Fibroblast of pulmonary artery (primary cell): ENCODE data around the gene RAB3B.

ENCODE experiments used
- DNase-seq: peaks from one replicate; pipeline ENCODE4 v3.0.0-alpha.2; 2010; ENCODE audit warnings: low read depth
- H3K4me3 ChIP-seq: replicated peaks from 2 replicates; pipeline ENCODE4 v1.5.1; 2011; ENCODE audit warnings: low read depth, mild to moderate bottlenecking, control low read depth, low read length, moderate library complexity
- TF ChIP-seq, protein P1 (sequence below): IDR thresholded peaks from 2 replicates; pipeline ENCODE4 v1.5.1; 2011; ENCODE audit warnings: mild to moderate bottlenecking, control low read depth, low read length, inconsistent platforms; ENCODE audit errors: missing control alignments

Gene RAB3B

DNA sequence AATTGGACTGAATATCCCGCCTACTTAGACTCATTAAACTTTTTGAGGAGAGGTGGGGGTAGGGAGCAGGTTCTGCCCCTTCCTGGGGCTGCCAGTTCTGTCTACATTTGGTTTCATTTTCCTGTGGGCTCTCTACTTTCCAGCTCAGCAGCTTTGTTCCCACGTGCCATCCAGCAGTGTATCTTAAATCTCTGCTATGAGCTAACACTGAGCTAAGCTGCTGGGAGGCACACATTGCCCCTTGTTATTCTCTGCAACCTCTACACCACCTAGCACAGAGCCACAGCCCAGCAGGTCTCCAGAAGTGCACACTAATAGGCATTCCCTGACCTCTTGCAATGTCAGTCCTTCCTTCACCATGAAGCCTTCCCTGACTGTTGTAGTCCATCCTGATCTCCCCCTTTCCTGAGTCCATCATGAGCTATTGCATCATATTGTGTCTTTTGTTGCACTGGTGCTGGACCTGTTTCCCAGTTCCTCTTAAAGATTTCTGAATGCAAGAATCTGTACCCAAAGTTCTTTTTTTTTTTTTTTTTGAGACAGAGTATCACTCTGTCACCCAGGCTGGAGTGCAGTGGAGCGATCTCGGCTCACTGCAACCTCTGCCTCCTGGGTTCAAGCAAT, 83.3 kb downstream of the RAB3B start:
- TF ChIP-seq, protein P1, sequence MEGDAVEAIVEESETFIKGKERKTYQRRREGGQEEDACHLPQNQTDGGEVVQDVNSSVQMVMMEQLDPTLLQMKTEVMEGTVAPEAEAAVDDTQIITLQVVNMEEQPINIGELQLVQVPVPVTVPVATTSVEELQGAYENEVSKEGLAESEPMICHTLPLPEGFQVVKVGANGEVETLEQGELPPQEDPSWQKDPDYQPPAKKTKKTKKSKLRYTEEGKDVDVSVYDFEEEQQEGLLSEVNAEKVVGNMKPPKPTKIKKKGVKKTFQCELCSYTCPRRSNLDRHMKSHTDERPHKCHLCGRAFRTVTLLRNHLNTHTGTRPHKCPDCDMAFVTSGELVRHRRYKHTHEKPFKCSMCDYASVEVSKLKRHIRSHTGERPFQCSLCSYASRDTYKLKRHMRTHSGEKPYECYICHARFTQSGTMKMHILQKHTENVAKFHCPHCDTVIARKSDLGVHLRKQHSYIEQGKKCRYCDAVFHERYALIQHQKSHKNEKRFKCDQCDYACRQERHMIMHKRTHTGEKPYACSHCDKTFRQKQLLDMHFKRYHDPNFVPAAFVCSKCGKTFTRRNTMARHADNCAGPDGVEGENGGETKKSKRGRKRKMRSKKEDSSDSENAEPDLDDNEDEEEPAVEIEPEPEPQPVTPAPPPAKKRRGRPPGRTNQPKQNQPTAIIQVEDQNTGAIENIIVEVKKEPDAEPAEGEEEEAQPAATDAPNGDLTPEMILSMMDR, result no peak
- no peak overlapping the region for H3K4me3 ChIP-seq
- peak; percentile 39 for DNase-seq

DNA sequence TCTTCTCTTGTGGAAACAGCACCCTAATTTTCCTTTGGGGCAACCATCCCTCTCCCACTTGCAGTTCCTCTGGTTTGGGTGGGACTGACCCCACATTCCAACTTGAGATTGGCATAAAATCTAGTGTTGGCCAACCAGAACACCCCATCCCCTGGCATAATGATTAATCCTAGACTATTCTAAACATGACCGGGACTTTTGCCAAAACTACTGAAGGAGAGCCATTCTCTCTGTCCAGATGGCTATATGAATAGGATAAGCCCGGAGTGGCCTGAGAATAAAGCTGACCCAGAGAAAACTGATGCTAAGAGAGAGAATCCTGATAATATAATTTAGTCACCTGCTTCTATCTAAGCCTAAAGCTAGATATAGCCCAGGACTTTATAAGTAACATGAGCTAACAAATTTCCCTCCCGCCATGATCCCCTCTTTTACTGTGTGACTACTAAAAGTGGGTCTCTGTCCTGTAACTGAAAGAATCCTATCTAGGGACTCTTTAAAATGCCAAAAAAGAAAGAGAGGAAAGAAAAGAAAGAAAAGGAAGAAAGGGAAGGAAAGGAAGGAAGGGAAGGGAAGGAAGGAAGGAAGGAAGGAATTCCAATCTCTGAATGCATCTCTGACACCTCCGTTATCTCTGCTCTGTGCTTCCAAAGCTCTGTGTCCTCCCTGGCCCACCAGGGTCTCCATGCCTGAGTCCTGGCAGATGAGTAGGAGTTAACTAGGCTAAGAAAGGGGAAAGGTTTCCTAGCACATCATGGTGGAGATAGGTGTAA, 84.0 kb downstream of the RAB3B start:
- no peak overlapping the region for H3K4me3 ChIP-seq
- peak; percentile 64 for DNase-seq
- TF ChIP-seq, protein P1, result no peak

DNA sequence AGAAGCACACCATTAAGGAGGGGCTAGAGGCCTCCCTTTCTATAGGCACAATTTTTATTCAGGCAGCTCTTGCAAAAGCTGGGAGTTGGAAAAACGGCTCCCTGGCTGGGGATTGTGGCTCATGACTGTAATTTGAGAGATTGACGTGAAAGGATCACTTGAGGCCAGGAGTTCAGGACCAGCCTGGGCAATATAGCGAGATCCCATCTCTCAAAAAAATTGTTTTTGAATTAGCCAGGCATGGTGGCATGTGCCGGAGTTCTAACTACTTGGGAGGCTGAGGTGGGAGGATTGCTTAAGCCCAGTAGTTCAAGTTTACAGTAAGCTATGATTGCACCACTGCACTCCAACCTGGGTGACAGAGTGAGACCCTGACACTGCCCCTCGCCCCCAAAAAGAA, 88.0 kb downstream of the RAB3B start:
- no peak for DNase-seq
- TF ChIP-seq, protein P1, result no peak
- H3K4me3 ChIP-seq, result no peak overlapping the region

DNA sequence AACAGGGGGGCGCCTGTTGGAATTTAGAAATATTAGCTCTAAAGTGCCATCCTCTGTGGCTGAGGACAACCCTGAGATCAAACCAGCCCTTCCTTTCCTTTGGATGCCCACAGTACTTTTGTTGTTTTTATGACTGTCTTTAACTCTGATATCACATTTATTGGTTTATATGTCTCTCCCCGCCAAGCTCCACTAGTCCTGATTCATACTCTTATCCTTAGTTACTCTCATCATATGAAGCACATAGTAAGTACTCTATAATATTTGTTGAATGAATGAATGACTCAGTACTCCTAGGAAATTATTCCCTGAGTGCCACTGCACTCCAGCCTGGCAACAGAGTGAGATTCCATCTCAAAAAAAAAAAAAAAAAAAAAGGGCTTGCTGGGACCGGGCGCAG, 89.3 kb downstream of the RAB3B start:
- TF ChIP-seq, protein P1, result no peak
- DNase-seq, result no peak
- H3K4me3 ChIP-seq, result no peak overlapping the region

DNA sequence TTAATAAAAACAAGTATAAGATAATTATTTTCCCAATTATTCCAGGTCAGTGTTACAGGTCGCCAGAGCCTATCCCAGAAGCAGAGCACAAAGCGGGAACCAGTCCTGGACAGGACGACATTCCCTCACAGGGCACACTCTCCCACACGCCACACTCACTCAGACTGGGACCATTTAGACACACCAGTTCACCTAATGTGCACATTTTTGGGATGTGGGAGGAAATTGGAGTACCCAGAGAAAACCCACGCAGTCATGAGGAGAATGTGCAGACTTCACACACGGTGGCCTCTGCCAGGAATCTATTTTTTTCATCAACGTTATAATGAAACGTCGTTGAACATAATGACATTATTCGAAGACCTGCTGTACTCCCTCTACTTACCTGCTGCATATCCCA, 91.5 kb downstream of the RAB3B start:
- no peak overlapping the region for H3K4me3 ChIP-seq
- TF ChIP-seq, protein P1, result no peak

DNA sequence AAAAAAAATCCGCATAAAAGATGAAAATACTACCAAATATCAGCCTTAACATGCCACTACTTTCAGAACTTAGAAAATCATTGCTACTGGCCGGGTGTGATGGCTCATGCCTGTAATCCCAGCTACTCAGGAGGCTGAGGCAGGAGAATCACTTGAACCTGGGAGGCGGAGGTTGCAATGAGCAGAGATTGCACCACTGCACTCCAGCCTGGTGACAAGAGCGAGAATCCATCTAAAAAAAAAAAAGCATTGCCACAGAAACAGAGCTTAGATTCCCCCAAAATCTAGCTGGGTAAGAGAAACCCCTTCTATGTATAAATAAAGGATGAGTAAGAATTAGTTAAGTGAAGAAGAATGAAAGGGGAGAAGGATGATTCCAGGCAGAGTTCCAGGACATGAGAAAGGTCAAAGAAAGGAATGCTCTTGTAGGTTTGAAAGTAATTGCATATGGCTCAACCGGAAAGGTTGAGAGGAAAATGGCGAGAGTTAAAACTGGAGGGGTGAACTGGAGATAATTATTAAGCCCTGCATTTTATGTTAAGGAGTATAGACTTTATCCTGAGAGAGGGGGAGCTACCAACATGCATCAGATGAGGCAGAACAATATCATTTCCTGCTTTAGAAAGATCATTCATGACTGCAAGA, 92.3 kb downstream of the RAB3B start:
- peak; percentile 89 for DNase-seq
- TF ChIP-seq, protein P1, result no peak
- H3K4me3 ChIP-seq, result no peak overlapping the region

More for the DNA sequence above, 91.5 kb downstream of the RAB3B start:
- peak; percentile 20 for DNase-seq
